Activated T-helper 9 cell treated with anti-CD3 and anti-CD28 coated beads, Interleukin-2, amount 50 U/mL, for 16 hours (primary cell): ENCODE measurements around the gene DRD3.
A peak's percentile ranks its signal among the peaks of the same experiment; 100 is the strongest.

Experiments used
- DNase-seq: peaks from one replicate; pipeline ENCODE4 v3.0.0-alpha.2; 2020; ENCODE audit warnings: low read depth

DRD3 gene

DNA sequence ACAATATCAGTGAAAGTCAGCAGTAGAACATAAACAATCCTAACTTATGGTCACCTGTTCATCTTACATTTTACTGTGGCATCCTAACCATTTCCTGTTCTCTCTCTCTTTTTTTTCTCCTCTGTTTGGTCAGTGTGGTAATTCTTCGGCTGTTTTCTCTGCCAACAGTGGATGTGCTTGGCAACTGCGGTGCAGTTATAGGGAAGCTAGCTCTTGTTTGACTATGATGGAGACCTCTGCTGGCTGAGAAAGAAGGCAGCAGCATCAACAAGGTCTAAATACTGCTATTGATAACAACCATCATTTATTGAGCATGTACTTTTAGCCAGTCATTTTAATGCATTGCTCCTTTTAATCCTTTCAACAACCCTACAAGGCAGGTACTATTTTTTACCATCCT, 723 bp upstream of the DRD3 start:
- no peak for DNase-seq

DNA sequence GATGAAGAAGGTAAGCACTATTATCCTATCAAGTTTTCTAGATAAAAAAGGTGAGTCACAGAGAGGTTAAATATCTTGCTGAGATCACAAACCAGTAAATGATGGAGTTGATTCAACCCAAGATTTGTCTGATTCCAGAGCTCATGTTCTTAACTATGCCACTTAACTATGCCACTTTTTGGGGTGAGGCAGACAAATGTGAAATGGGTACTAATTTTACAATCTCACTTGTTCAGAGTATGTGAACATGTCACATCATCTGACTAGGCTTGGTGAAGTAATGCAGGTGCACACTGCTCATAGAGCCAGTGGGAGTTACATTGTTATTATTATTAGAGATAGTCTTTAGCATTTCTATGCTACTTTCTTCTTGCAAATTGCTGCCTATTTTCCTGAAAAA, 2.0 kb downstream of the DRD3 start:
- no peak for DNase-seq

DNA sequence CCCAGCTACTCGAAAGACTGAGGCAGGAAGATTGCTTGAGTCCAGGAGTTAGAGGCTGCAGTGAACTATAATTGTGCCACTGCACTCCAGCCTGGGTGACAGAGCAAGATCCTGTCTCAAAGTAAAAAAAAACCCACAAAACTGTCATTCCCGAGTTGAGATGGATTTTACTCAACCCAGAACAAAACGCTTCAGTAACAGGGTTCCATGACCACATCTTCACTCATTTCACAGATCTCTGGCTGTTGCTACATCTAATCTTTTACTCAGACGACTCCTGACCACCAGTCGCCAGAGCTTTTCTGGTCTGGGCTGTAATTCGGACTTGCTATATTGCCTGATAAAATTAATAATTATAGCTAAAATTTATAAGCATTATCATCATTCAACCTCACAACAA, 2.4 kb downstream of the DRD3 start:
- DNase-seq = no peak

DNA sequence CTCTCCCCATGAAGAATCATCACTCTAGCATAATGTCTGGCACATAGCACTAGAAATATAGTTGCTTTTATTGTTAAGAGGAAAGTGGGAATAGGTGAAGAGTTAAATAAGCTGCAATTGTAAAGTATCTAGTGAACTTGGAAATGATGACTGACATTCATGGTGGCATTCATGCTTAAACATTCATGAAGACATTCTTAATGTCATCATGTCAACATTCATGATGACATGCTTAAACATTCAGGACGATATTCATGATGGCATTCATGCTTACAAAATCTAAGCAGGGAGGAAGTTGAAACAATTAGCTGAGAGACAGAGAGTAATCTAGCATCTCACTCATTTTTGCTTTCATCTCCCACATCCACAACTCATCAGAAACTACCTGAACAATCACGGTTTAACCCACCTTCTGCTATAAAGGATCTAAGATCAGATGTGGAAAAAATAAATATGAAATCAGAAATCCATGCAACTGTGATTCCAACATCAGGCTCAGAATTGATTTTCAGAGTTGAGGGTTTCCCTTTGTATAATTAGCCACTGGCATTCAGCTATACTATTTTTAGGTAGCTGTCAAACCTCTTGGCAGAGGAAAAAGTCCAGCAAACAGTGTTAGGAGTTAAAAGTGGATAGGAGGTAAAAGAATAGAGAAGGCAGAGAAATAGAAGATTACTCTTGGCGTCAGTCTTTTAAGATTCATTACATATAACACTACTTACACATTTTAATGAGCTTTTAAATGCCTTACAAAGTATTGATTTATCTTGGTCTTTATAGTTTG, 3.5 kb downstream of the DRD3 start:
- DNase-seq = no peak

DNA sequence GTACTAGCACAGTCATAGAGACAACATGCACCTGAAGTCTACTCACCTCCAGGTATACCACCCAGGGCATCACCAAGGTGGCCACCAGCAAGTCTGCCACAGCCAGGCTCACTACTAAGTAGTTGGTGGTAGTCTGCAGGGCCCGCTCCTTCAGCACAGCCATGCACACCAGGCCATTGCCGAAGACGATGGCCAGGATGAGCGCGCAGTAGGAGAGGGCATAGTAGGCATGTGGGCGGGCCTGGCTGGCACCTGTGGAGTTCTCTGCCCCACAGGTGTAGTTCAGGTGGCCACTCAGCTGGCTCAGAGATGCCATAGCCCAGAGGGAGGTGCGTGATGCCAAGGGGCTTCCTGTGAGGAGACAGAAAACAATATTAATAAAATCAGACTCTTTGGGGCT, 7.2 kb downstream of the DRD3 start:
- DNase-seq = no peak

DNA sequence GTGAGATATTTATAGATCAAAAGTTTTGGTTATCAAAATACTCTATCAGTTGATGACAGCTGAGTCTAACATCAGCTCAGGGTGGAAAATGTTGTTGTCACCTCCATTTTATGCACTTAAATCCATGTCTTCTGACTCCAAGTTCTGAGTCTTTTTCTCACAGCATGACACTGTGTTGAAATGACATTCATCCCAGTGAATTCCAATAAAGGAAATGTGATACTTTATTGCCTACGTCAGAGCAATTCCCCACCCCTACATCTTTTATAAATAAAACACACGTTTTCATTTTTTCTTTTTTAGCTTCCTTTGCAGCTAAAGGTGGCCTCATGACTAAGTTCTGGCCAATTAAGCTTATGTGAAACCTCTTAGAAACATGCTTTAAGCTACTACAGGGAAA, 10.7 kb downstream of the DRD3 start:
- DNase-seq = no peak

DNA sequence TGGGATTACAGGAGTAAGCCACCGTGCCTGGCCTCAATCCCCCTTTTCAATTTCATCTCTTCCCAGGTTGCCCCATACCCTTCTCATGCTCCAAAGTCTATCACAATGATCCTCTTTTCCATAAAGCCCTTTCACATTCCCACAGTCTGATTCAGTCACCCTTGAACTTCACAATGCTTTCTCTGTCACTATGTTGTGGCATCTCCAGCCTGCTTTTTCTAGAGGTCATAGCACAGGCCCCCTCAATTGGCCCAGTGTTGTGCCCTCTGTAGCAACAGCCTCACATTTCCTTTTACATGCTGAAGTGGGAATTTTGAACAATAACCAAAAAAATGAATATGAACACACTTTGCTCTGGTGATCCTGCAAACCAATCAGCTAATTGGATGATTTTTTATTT, 21.5 kb downstream of the DRD3 start:
- no peak for DNase-seq

DNA sequence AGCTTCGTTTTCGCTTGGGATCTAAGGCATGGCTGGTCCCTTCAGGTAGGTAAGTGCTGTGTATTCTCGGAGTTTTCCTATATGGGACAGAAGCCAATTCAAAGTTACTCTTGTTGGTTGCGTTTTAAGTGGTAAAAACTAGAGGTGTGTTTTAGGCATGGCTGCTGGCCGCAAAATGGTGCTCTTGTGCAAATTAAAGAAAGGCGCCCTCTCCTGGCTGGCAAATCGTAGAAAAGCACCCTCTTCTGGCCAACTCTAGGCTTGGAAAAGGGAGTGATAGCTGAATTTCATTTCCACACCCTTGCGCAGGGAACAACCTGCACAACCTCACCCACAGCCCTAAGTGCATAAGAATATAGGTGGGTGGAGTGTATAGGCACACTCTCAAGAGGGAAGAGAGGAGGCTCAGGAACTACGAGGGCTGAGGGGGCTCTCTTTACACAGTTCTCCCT, 23.5 kb downstream of the DRD3 start:
- DNase-seq = peak; percentile 9

DNA sequence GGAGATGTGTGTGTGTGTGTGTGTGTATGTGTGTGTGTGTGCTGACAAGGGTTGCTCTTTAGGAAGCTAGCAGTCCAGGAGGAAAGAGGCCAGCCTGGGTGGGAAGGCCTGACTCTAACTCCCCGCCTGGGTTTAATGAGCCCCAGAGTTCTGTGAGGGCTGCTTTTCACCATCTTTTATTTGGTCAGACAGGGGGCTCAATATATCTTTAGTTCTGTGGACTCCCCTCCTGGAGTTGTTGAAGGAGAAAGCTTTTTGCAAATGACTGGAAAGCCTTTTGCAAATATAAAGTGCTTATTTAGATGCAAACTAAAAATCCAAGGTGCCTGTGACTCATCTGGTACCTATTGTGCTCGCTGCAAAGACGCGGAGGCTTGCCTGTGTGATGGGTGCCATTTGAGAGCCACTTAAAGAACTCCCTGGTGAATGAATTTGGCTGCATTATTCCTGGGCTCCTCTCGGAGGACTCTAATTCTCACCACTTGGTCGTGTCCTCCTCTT, 24.5 kb downstream of the DRD3 start:
- DNase-seq = no peak

DNA sequence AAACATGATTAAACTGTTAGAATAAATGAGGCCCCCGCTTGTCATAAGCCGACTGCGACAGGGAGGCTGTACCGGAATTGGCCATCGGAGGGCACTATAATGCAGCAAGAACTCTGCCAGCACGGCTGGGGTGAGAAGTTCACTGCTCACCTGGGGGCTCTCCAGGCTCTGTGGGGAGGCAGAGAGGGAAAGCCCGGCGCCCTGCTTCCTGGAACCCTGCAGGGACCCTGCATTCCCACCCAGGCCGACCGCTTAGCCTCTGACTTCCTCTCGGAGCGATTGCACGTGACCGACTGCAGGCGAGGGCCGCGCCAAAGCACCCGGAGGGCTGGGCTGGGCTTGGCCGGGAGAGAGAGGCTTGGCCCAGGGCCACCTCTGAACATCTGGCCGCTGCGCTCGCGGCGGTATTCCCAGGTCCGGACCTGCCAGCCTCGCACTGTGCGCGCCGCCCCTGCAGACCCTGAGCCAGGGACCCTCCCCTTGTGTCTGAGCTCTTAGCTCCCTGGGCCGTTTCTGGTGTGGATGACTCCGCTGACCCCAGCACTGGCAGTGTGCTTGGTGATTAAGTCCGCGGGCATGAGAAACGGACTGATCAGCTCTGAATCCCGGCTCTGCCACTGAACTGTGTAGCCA, 26.2 kb downstream of the DRD3 start:
- DNase-seq = peak; percentile 72

DNA sequence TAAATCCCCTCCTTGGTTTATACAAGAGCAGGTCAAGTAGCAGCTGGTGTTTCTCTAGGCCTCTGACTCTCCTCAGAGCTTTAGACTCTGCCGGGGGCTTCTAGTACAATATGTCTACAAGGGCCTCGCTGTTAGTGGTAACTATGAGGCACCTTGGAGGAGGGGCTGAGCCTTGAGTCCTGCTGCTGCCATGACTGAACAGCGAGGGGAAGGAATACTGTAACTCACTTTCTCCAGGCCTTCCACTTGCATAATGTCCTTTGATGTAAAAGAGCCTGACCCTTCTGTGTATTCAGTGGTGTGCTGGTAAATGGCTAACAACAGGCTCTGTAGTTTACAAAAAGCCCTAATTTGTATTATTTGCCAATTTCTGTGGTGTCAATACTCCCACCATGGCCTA, 27.8 kb downstream of the DRD3 start:
- no peak for DNase-seq

DNA sequence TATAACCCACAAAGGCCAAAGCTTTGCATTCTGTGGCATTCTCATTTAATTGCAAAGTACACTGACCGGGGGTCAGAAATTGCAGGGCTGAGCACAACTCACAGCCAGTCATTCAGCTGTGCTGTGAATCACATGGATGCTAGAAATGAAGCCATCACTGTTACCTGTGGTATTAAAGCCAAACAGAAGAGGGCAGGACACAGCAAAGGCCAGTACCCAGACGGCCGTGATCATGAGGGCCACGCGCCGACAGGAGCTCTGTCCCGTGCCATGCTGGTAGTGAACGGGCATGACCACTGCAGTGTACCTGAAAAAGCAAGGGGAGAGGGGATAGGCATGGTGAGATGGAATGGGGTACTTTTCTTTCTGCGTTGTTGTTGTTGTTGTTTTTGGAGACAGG, 31.6 kb downstream of the DRD3 start:
- DNase-seq = no peak

DNA sequence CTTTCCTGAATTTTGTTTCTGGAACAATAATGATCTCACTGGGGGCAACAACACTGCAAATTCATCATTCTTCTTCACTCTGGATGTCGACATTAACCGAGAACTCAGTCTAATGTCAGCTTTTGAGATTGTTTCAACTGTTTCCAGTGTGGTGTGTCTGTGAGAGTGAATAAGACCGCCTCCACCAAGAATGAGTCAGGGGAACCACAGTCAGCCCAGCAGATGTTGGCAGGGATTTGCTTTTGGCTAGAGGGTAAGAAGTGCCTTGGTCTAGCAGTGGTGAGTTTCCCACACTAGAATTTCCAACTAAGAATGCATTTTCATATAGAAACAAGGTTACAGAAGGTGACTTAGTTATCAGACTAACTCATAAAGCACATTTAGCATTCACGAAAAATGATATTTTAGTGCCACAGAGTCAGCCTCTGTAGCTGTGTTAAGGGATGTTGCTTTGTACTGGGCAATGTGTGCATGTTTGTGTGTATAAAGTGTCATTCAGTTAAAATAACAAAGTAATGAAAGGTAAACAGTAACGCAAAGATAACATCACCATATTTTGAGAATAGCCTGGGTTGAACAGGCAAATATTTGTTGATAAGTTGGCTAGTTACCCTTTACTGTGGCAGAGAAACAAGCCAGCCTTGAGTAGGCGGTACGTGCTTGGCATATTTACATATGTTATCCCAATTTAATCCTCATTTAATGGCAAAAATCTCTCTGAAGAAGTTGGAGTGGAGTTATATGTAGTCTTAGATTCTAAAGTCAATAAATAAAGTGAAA, 33.8 kb downstream of the DRD3 start:
- DNase-seq = no peak

DNA sequence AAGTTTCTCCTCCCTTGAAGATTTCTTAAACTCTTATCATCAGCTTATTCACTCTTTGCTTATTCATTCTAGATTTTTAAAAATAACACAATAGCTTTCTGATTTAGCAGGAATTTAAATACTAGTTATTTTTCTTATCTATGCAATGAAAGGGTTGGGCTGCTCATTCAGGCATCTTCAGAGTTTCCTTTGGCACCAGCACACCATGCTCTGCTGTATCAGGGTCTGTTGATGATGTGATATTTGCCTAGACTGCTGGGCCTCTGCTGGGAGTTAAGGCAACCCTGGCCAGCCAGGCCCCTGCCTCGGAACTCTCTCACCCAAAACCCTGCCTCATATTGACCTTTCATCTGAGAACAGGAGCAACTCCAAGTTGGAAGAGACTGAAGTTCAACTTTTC, 35.0 kb downstream of the DRD3 start:
- no peak for DNase-seq

DNA sequence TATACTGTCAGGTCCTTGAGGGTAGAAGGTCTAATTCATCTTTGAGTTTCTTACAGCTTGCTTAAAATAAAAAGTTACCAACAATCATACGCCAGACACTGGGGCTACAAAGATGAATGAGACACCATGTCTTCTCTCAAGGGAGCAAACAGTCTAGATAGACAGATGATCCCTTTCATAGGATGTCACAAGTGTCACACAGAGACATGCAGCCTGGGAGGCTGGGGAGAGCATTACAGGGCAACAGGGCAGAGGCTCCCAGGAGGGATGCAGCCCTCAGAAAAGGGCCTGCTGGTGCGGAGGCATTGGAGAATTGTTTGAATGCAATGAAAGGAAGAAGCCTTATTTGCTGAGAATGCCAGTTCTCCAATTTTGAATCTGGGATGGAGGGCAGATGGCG, 39.0 kb downstream of the DRD3 start:
- DNase-seq = no peak

DNA sequence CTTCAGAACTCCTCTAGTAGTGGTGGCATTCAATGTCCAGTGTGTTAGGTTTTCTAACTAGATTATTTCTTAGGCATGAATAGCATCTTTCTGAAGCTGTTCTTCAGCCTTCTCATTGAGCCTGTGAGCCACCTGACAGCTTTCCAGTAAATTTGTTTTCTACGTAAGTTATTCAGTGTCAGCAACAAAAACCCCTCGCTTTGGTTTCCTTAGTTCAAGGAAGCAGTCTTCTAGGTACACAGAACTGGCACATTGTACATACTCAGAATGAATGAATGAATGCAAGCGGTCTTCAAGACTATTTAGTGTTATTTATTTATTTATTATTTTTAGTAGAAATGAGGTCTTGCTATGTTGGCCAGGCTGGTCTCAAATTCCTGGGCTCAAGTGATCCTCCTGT, 44.9 kb downstream of the DRD3 start:
- no peak for DNase-seq

DNA sequence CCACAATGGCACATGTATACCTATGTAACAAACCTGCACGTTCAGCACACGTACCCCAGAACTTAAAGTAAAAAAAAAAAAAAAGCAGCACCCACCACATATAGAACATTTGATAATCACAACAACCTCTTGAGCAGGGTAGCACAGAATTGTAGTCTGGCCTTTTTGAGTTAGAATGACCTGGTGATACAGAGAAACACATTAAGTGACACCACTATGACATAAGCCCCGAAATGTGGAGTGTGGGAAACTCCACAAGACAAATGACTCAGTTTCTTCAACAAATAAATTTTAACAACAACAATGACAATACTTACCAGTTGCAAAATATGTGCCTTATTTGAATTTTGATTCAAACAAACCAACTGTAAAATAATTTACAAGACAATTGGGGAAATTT, 46.4 kb downstream of the DRD3 start:
- DNase-seq = no peak

DNA sequence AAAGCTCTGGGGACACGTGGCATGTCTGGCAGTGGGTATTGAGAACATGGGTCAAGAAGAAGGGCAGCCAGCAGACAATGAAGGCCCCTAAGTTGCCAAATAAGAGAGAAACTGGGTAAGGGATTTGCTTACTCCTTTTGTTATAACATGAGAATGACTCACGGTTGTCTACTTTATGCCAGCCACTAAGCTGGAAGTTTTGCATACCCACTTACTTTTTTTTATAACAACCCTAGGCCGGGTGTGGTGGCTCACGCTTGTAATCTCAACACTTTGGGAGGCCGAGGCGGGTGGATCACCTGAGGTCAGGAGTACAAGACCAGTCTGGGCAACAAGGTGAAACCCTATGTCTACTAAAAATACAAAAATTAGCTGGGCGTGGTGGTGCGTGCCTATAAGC, 50.0 kb downstream of the DRD3 start:
- DNase-seq = no peak

DNA sequence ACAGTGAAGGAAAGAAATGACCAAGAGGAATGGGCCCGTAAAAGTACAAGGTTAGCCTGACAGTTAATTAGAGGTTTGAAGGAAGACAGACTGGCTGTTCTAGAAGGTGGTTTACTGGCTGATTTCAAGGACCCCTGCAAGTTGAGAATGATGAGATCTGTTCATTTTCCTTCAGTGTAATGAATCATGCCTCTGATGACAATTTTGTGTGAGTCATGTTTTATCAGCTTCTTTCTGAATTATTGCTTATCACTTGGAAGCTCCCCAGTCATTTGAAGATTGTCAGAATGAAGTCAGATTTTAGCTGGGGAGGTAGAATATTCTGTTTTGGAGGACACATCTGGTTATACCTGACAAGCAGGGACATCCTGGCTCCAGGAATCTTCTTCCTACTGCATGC, 50.6 kb downstream of the DRD3 start:
- no peak for DNase-seq

DNA sequence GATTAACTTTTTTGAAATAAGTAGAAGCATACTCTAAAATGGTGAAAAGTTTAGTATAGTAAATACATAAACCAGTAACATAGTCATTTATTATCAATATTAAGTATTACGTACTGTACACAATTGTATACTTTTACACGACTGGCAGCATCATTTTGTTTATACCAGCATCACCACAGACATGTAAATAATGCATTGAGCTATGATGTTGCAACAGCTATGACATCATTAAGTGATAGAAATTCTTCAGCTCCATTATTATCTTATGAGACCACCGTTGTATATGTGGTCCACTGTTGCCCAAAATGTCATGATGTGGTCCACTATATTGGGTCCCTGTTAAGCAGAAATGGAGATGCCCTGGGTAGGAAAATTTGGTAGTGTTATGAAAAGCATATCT, 51.3 kb downstream of the DRD3 start:
- no peak for DNase-seq

DNA sequence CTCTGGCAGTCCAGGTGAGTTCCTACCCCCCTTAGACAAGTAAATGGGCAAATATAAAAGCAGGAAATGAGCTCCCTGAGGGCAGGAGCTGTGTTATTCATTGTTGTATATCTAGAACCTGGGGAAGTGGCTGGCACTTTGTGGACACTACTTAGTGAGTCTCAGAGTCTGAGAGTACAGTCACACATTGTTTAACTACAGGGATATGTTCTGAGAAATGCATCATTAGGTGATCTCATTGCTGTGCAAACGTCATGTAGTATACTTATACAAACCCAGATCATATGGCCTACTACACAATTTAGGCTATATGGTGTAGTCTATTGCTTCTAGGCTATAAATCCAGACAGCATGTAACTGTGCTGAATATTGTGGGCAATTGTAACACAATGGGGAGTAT, 52.4 kb downstream of the DRD3 start:
- no peak for DNase-seq

DNA sequence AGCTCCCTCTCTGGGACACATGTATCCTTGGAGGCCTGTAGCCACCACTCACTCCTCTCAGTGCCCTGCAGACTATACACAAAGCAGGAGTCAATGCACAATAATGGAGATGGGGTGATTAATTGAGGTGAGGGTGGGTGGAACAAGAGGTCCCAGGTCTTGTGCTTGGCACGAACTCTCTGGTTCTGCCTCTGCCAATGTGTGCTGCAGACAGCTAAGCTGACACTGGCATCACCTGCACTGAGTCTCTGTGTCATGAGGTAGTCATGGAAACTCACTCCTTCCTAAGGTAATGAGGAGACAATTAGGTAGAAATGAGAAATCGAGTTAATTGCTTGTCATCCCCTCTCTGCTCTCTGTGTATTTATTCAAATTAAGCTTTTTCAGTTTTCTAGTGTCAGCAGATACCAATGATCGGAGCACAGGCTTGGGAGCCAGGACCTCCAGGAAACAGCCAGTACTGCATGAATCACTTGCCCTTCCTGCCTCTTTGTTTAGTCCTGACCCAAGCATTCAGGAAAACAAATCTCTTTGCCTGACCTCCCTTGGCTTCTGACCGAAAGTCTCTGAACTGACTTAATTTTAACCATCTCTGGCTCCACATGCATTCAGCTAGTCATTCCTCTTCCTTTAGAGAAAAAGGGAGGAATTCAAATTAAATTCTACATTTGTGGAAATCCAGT, 56.7 kb downstream of the DRD3 start:
- no peak for DNase-seq
